WTC11 (cell line): ENCODE data around the gene FBXW9. TPM values are rescaled to one million over a fixed set of nuclear protein-coding genes. Genes with fewer than 3 reads are reported as not detected.

Experiments used
- ATAC-seq: fragments of 200-7000 bp; cut with Tn5 transposase; 2 replicates; pipeline ENCODE4 v1.10.0; 2021; ENCODE audit warnings: mild to moderate bottlenecking, moderate library complexity
- CTCF ChIA-PET: fragments of 300-600 bp; sonication (Branson Sonifier 250); formaldehyde crosslinking; loops from one replicate; lab custom pipeline; 2021; ENCODE audit warnings: antibody characterized with exemption; lab: Charles Lee
- POLR2A ChIA-PET: fragments of 350-600 bp; sonication (Branson Sonifier 250); formaldehyde crosslinking; loops from one replicate; lab custom pipeline; 2021; ENCODE audit warnings: antibody characterized with exemption; lab: Charles Lee
- DNase-seq: peaks from one replicate; pipeline ENCODE4 v3.0.0; 2021; ENCODE audit warnings: low spot score
- H3K27ac Mint-ChIP-seq: 2 replicates; pipeline ENCODE4 v1.8.0; 2021; ENCODE audit warnings: mixed read lengths
- H3K27me3 Mint-ChIP-seq: 2 replicates; pipeline ENCODE4 v1.8.0; 2021; ENCODE audit warnings: low read depth, mild to moderate bottlenecking, moderate library complexity, mixed read lengths
- H3K36me3 Mint-ChIP-seq: 2 replicates; pipeline ENCODE4 v1.8.0; 2021; ENCODE audit warnings: mixed read lengths
- H3K4me1 Mint-ChIP-seq: 2 replicates; pipeline ENCODE4 v1.8.0; 2022; ENCODE audit warnings: mixed read lengths
- H3K4me3 Mint-ChIP-seq: 2 replicates; pipeline ENCODE4 v1.8.0; 2021; ENCODE audit warnings: mild to moderate bottlenecking, moderate library complexity, mixed read lengths
- H3K9me3 Mint-ChIP-seq: 2 replicates; pipeline ENCODE4 v1.8.0; 2021; ENCODE audit warnings: mixed read lengths
- ATF1 ChIP-seq: sonication (generic); formaldehyde crosslinking; IDR thresholded peaks from 2 replicates; pipeline ENCODE4 v1.8.1; 2023; ENCODE audit warnings: mild to moderate bottlenecking, moderate library complexity, missing genetic modification reagents
- ATF6 ChIP-seq: sonication (generic); formaldehyde crosslinking; IDR thresholded peaks from 2 replicates; pipeline ENCODE4 v1.8.1; 2023; ENCODE audit warnings: mild to moderate bottlenecking, missing genetic modification reagents
- E2F5 ChIP-seq: sonication (generic); formaldehyde crosslinking; IDR thresholded peaks from 2 replicates; pipeline ENCODE4 v1.8.1; 2022; ENCODE audit warnings: mild to moderate bottlenecking, moderate library complexity, missing genetic modification reagents
- ELF4 ChIP-seq: sonication (generic); formaldehyde crosslinking; IDR thresholded peaks from 2 replicates; pipeline ENCODE4 v1.8.1; 2022; ENCODE audit warnings: low read depth, mild to moderate bottlenecking, moderate library complexity, missing genetic modification reagents
- FOXP4 ChIP-seq: sonication (generic); formaldehyde crosslinking; IDR thresholded peaks from 2 replicates; pipeline ENCODE4 v1.8.0; 2022; ENCODE audit warnings: mild to moderate bottlenecking, missing genetic modification reagents
- GTF2I ChIP-seq: fragments of 250-450 bp; sonication (Bioruptor Pico); conservative IDR thresholded peaks from 2 replicates; pipeline ENCODE4 v1.4.0; 2021; ENCODE audit warnings: mild to moderate bottlenecking
- MAX ChIP-seq: sonication (generic); formaldehyde crosslinking; IDR thresholded peaks from 2 replicates; pipeline ENCODE4 v1.8.0; 2022; ENCODE audit warnings: mild to moderate bottlenecking, missing genetic modification reagents
- MLX ChIP-seq: sonication (generic); formaldehyde crosslinking; IDR thresholded peaks from 2 replicates; pipeline ENCODE4 v1.8.1; 2023; ENCODE audit warnings: mild to moderate bottlenecking, missing genetic modification reagents, moderate library complexity
- PREB ChIP-seq: sonication (generic); formaldehyde crosslinking; IDR thresholded peaks from 2 replicates; pipeline ENCODE4 v1.8.1; 2022; ENCODE audit warnings: mild to moderate bottlenecking, missing genetic modification reagents, moderate library complexity, borderline replicate concordance
- RORB ChIP-seq: fragments of 250-450 bp; sonication (Bioruptor Pico); IDR thresholded peaks from 2 replicates; pipeline ENCODE4 v1.9.0; 2021; ENCODE audit warnings: mild to moderate bottlenecking
- TCF7 ChIP-seq: sonication (generic); formaldehyde crosslinking; IDR thresholded peaks from 2 replicates; pipeline ENCODE4 v1.8.0; 2022; ENCODE audit warnings: mild to moderate bottlenecking, low read depth, missing genetic modification reagents, moderate library complexity
- ZBTB43 ChIP-seq: sonication (generic); formaldehyde crosslinking; IDR thresholded peaks from 2 replicates; pipeline ENCODE4 v1.8.1; 2023; ENCODE audit warnings: mild to moderate bottlenecking, missing genetic modification reagents
- ZMAT4 ChIP-seq: fragments of 250-450 bp; sonication (Bioruptor Pico); IDR thresholded peaks from 2 replicates; pipeline ENCODE4 v1.9.0; 2021; ENCODE audit warnings: mild to moderate bottlenecking
- ZNF423 ChIP-seq: fragments of 250-450 bp; sonication (Bioruptor Pico); IDR thresholded peaks from 2 replicates; pipeline ENCODE4 v2.1.2; 2022; ENCODE audit warnings: mild to moderate bottlenecking, moderate library complexity
- total RNA-seq: library from RNA; stranded (reverse); gene quantifications from 3 replicates; pipeline ENCODE4 v1.2.3, GENCODE V29; 2021

Gene FBXW9
- total RNA-seq, 1 experiment from 2014 or later: 15.2 TPM

GRCh38 chr19:12695997-12696365, 450 bp downstream of the FBXW9 start:
- TF ChIP-seq TCF7 (CRISPR knock-in tag) (0 out of 2 replicates have a peak, but pooled peaks have one; percentile 62), ATF6 (0 out of 2 replicates have a peak, but pooled peaks have one; percentile 29), ZBTB43 (no peak)
- CTCF ChIA-PET: interaction anchor here (0.8 to 1.9 kb wide), 4 partner anchors 62 to 79 kb away, joined by 3 to 10 read pairs (median 6); no protein-coding TSS in a partner anchor
- Mint-ChIP-seq H3K9me3 (no peaks in the 10 kb centered on the region), H3K27me3 (no peaks in the 10 kb centered on the region), H3K4me3 (peak overlapping the region; percentile 90), H3K36me3 (peaks cover 12% of the 10 kb centered on the region), H3K4me1 (peaks cover 3% of the 10 kb centered on the region), H3K27ac (no peak overlapping the region)
- DNase-seq: no peak
- ATAC-seq: peak; percentile 10
- POLR2A ChIA-PET: interaction anchor here (0.8 to 2.1 kb wide), 4 partner anchors 15 to 62 kb away, joined by 3 to 13 read pairs (median 4); partner anchors contain the start of gene DHPS

- no peak for ATAC-seq
- H3K27ac Mint-ChIP-seq: no peak overlapping the region
- H3K4me1 Mint-ChIP-seq: peaks cover 3% of the 10 kb centered on the region
- no peak for DNase-seq
- no peaks in the 10 kb centered on the region for H3K9me3 Mint-ChIP-seq
- TF ChIP-seq ZMAT4 (CRISPR knock-in tag): no peak
- no peak for TF ChIP-seq PREB (CRISPR knock-in tag)
- TF ChIP-seq E2F5 (CRISPR knock-in tag): no peak
- TF ChIP-seq RORB: no peak
- no peak for TF ChIP-seq ZNF423 (CRISPR knock-in tag)
- no peak for TF ChIP-seq MLX (CRISPR knock-in tag)
- TF ChIP-seq MAX (CRISPR knock-in tag): no peak
- no peak for TF ChIP-seq ATF1 (CRISPR knock-in tag)
- TF ChIP-seq GTF2I (CRISPR knock-in tag): no peak
- TF ChIP-seq FOXP4 (CRISPR knock-in tag): no peak
- no peak for TF ChIP-seq ELF4 (CRISPR knock-in tag)
- TF ChIP-seq, all 79 proteins: peak for 0
- Mint-ChIP-seq H3K36me3 (peaks cover 8% of the 10 kb centered on the region; the same call in 1 of the 2 replicates), H3K27me3 (no peaks in the 10 kb centered on the region), H3K4me3 (peak overlapping the region; percentile 90)
- CTCF ChIA-PET: interaction anchor here (0.6 to 1.1 kb wide), 3 partner anchors 23 to 79 kb away, joined by 3 read pairs; no protein-coding TSS in a partner anchor
- POLR2A ChIA-PET: interaction anchor here (2.1 kb wide), 1 partner anchor 14 kb away, joined by 13 read pairs; the partner anchor contains the start of gene DHPS
Observed at GRCh38 chr19:12695514-12695913, 917 bp downstream of the FBXW9 start.
